Activated T-cell treated with anti-CD3 and anti-CD28 coated beads, Interleukin-2, amount 50 U/mL, for 48 hours (primary cell): ENCODE results near the gene CTXND1.
"Not testable (repeated sequence)": the region's sequence is repeated elsewhere in the genome, so short reads cannot be mapped to it uniquely, and the experiment has no call there.

Experiments used
- DNase-seq, 2 experiments: peaks; one replicate each; pipeline ENCODE4 v3.0.0-alpha.2; 2020

CTXND1 gene

DNA sequence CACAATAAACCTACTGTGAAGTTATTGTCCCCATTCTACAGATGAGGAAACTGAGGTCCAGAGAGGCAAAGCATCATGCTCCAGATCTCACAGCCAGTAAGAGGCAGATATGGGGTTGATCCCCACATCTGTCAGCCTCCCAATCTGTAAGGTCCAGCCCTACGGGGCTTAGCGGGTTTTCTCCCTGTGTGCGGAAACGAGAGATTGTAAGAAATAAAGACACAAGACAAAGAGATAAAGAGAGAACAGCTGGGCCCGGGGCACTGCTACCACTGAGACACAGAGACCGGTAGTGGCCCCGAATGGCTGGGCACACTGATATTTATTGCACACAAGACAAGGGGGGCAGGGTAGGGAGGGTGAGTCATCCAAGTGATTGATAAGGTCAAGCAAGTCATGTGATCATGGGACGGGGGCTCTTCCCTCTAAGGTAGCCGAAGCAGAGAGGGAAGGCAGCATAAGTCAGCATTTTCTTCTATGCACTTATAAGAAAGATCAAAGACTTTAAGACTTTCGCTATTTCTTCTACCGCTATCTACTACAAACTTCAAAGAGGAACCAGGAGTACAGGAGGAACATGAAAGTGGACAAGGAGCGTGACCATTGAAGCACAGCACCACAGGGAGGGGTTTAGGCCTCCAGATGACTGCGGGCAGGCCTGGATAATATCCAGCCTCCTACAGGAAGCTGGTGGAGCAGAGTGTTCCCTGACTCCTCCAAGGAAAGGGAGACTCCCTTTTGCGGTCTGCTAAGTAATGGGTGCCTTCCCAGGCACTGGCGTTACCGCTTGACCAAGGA, 96.4 kb downstream of the CTXND1 start:
- not testable (repeated sequence) for DNase-seq

DNA sequence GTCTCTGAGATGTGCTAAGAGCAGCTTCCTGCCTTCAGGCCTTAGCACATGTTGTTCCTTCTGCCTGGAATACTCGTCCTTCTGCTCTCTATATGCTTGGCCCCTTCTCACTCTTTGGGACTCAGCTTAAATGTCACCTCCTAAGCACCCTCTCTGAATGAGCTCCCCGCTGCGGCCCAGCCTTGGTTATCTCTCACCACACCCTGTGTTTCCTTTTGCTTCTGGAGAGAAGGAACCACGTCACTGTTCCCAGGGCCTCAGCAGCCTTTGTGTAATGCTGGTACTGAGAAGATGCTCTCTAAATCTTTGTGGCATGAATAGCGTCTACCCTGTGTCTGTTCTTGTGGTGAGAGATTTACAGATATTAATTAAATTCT, 97.0 kb downstream of the CTXND1 start:
- no peak for DNase-seq

DNA sequence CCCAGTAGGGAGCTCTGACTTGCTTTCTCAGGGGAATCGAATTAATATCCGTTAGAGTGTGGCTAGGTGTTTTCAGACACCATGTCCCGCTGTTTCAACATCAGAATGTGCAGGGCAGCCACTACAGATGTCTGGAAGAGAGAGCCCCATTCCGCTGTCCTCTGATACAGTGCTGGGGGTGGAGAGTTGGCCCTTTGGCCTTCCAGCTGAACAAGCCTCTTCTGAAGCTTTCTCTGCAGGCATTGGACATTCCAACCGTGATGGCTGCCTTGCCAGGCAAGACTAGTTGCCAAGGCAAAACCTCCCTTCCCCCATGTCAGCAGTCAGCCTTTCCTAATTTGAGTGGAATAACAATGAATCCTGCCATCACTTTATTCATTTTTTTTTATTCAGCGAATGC, 97.7 kb downstream of the CTXND1 start:
- DNase-seq, result no peak

DNA sequence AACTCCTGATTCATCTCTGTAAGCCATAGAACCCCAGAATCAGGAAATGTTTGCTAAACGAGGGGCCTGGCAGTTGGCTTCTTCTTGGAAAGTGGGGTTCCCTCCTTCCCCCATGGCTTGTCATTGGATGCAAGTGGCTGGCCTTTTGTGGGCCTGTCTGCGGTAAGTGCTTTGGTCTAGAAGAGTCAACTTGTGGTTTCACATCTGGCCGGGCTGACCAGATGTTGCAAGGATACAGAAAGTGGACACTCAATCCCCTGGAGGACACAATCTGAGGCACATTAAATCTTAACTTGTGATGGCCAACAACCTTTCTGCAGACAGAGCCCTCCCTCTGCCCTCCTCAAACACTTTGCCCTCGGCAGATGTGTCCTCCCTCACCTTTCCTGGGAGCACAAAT, 98.1 kb downstream of the CTXND1 start:
- no peak for DNase-seq

DNA sequence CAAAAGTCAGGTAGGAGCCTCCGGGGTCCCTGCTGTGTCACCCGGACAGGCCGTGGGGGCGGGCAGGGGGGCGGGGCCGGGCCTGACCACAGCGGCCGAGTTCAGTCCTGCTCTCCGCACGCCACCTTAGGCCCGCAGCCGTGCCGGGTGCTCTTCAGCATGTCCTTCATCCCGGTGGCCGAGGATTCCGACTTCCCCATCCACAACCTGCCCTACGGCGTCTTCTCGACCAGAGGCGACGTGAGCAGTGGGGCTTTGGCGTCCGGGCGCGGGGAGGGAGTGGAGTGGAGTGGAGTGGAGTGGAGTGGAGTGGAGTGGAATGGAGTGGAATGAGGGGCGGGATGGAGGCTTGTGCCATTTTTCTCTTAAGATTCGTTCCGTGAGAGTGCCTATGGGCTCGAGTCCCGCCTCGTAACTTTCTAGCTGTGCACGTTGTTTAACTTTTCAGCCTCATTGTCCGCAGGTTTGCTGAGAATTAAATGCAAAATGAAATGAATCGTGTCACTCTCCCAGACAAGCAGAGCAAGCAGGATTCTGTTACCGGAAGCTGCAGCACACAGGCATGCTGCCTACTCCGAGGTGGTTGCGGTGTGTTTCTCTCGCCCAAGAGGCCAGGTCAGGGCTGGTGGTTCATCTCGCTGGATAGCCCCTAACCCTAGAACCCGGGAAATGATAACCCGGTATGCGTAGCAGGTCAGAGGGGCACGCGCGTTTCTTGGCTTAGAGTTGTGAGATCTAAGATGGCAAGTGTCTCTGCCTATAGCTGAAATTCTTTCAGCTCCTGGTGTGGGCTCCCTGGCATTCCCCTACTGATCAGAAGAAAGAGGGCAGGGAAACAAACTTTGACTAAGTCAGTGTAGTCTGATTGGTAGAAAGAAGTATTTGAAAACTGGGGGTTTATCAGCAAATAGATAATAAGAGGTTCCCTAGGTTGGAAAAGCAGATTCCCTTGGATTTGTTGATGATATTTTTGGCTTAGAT, 98.8 kb downstream of the CTXND1 start, which contains the start of gene FAH:
Gene FAH, plus strand, starts transcription at position 104 of the 981 bp plus-strand sequence. Its CDS starts 56 bp downstream, at position 160.
- peak; percentile 68 to 71 for DNase-seq

DNA sequence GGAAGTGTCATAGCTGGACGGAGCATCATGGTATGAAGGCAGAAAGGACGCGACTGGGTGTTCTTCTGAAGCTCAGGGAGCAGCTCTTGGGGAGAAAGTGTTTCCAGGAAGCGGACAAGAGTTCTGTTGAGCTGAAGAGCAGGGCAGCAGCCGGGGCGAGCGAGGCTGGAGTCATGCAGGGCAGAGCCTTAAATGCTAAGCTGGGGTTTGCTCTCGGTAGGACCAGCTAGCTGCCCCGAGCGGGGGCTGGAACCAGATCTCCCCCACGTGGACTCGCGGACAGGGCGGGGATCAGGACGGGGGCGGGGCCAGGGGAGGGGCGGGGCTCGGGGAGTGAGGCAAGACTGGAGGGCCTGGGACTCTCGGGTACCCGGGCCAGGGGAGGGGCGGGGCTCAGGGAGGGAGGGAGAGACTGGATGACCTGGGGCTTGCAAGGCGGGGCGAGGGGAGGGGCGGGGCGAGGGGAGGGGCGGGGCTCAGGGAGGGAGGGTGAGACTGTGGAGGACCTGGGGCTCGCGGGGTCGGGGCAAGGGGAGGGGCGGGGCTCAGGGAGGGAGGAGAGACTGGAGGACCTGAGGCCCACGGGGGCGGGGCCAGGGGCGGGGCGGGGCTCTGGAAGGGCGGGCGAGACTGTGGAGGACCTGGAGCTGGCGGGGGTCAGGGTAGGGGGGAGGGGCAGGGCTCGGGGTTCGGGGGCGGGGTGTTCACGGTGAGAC, 99.7 kb downstream of the CTXND1 start:
- DNase-seq, result peak; percentile 94

DNA sequence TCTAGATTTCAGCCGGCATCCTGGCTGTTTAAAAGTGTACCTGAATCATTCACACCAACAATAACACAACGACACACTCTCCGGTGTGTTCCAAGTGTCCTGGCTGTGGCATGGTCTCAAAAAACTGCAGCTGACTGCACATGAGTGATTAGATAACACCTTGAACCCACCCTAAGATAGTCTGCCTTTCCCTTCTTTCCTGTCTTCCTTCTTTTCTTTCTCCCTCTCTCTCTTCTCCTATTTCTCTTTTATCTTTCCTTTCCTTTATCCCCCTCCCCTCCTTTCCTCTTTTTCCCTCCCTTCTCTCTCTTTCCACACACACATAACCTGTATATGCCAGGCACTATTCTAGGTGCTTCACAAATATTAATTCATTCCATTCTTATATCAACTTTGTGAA, 100.4 kb downstream of the CTXND1 start:
- DNase-seq, result no peak

DNA sequence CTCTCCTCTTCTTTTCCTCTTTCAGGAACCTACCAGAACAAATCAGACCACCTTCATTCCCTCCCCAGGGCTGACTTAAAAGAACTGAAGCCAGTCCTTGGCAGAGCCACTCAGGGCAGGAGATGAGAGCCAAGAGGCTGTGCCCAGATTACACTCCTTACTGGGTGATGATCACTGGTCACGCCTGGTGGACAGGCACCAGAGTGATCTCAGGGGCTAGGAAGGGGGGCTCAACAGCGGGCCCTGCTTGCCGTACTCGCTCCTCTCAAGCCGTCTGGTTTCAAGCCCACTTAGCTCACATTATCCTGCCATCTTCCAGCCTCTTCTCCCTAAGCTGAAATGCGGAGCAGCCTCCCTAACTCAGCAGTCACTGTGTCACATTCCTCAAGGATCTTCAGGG, 100.9 kb downstream of the CTXND1 start:
- DNase-seq, result no peak
